Hematopoietic multipotent progenitor cell treated with erythropoietin and hydrocortisone succinate and interleukin-3 and kit ligand, for 6 days (in vitro differentiated cells): ENCODE results near the gene CHRNA10.
A peak's percentile ranks its signal among the peaks of the same experiment; 100 is the strongest.

Experiments
- DNase-seq: peaks from one replicate; pipeline ENCODE4 v3.0.0-alpha.2; 2015

Gene CHRNA10, protein sequence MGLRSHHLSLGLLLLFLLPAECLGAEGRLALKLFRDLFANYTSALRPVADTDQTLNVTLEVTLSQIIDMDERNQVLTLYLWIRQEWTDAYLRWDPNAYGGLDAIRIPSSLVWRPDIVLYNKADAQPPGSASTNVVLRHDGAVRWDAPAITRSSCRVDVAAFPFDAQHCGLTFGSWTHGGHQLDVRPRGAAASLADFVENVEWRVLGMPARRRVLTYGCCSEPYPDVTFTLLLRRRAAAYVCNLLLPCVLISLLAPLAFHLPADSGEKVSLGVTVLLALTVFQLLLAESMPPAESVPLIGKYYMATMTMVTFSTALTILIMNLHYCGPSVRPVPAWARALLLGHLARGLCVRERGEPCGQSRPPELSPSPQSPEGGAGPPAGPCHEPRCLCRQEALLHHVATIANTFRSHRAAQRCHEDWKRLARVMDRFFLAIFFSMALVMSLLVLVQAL

DNA sequence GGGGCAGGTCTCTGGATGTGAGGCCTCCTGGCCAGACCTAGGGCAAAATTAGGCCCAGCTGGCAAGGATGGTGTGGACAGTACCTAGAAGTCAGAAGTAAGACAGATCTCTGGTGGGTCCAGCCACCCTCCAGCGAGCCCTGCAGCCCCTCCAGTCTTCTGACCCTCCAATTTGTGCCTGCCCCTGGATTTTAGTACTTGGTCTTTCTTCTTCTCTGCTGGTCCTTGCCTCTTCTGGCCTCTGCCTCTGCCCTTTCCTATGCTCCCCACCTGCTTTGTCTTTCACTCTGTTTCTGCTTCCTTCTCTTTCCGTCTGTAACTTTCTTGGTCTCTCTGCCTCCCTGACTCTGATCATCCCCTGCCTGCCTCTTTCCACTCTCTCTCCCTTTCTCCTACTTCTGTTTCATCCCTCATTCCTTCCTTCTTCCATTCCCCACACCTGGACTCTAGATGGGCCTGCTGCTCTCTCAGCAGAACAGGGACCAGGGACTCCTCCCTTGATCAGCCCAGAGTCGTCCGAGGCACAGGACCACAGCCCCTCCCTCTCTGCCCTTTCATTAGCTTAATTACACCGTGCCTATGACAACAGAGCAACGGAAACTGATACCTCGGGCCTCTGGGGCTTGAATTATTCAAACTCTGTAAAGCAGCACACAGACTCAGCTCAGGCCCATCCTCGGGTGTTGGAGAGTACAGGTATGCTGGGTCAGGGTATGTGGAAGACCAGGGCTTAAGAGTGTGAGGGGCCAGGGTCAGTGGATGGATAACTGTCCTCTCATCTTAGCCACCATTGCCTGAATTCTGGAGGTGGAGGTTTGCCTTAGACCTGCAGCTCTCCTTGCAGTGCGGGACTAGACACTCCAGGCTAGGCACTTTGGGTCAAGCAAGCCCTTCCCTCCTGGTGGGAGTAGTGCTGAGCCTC lies at the start of gene CHRNA10:
Gene CHRNA10, minus strand, starts transcription at position 51 of the 921 bp plus-strand sequence. CDS start 72 bp downstream, outside the sequence.
- no peak for DNase-seq

DNA sequence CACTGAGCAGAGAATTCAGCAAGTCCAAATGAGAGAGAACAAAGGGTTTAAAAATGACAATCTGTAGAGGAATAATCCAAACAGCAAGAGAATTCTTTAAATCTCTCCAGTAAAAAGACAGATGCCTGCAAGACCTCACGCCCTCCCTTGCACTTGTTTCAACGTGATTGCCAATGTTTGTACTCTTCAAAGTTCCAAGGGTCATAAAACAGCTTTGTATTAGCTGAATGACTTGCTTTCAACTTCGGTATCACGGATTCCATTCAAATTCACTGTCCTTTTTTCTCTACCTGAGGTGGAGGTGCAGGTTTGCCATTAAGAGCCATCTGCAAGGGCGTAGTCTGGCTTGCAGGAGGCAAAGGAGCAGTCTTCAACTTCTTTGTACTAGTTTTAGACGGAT lies 41.1 kb upstream of the CHRNA10 start:
- DNase-seq, result no peak

DNA sequence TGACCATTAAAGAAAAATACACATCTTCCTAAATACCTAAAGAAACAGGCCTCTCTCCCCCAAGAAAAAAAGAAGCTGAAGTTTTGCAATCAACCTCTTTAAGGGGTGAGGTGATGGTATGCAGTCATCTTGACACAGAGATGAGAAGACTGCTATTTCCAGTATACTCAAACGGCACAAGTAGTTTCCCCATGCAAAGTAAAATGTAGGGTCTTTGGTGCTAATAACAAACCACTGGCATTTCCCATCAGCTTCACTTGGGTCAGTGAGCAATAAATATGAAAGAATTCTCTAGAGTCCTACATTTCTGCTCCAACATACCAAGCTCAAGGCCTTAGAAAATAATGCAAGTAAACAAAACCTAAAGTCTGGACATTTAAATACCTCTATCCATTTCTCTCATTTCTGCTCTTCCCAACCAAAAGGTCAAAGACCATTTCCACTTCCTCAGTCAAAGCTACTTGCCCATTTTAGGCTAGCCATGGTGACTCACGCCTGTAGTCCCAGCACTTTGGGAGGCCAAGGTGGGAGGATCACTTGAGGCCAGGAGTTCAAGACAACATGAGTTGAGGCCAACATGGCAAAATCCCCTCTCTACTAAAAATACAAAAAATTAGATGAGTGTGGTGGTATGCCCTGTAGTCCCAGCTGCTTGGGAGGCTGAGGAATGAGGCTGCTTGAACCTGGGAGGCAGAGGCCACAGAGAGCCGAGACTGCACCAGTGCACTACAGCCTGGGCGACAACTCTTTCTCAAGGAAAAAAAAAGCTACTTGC lies 39.5 kb upstream of the CHRNA10 start:
- no peak for DNase-seq

DNA sequence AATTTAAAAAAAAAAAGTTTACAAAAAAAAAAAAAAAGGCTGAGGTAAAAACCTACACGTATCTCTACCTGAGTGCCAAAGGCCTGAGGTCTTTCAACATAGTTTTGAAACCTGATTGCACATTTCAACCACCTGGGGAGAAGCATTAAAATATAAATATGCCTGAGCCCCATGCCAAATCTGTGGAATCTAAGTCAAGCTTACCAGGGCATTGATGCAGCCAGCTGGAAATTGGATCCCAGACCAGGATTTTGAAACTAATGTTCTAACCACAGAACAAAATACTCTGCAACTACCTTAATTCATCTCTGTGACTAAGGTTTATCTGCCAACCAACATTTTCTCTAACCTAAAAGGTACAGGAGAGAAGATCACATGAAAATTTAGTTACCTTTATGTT lies 38.8 kb upstream of the CHRNA10 start:
- DNase-seq, result no peak

DNA sequence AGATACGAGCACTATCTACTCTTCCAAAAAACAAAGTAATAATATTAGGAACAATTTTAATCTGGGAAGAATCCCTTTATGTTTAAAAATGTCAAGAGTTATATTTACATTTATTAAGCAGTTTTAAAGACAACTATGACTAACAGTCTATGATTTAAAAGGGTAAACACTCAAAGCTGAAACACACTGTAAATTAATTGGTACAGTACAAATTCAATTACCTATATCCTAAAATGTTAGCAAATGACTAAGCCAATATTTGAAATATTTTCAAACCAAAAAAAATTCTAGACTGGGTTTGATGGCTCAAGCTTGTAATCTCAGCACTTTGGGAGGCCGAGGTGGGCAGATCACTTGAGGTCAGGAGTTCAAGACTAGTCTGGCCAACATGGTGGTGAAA lies 36.0 kb upstream of the CHRNA10 start:
- no peak for DNase-seq

DNA sequence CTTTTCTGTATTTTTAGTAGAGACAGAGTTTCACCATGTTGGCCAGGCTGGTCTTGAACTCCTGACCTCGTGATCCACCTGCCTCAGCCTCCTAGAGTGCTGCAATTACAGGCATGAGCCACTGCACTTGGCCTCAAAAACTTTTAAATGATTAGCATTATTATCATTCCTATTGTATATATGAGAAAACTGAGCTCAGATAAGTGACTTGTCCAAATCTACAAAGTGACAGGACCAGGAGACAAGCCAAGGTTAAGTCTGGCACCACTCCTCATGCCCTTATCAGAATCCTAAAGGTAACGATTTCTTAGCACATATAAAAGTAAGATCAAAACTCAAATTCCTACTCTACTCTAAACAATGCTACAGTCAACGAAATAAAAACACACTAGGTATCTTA lies 32.2 kb upstream of the CHRNA10 start:
- no peak for DNase-seq

DNA sequence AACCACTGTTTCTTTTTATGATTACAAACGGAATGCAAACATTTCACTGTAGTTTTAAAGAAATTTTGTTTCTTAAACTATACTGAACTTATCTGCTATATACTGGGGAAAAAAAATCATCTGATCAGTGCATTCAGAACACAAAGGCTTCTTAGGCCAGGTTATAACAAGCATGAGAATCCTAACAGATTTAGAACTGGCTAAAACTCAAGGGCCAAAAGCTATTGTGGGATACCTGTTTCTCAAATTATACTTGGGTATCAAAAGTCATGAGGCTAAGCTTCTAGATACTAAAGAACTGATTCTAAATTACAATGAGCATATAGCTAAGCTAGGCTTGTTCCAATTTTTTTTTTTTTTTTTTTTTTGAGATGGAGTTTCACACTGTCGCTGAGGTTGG lies 29.7 kb upstream of the CHRNA10 start:
- DNase-seq, result no peak

DNA sequence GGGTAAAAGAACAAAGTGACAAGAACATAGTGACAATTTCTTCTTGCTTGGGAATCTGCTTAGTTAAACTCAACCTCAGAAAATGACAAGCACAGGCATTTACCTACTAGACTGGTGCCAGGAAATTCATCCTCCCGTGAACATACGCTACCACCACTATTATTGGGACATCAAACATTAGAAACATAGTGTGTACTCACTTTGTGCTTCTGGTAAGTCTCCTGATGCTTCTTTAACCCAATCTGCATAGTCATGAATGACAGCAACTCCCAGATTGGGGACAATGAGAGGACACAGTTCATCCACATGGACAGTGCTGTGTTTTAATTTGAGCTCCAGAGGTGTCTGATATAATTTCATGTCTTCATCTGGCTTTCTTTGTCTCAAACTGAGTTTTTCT lies 29.2 kb upstream of the CHRNA10 start:
- DNase-seq, result no peak

DNA sequence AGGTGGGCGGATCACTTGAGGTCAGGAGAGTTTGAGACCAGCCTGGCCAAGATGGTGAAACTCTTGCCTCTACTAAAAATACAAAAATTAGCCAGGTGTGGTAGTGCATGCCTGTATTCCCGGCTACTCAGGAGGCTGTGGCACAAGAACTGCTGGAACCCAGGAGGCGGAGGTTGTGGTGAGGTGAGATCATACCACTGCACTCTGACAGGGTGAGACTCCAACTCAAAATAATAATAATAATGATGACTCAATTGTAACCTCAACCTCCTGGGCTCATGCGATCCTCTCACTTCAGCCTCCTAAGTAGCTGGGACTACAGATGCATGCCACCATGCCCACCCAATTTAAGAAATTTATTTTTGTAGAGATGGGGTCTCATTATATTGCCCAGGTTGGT lies 15.6 kb upstream of the CHRNA10 start:
- no peak for DNase-seq

DNA sequence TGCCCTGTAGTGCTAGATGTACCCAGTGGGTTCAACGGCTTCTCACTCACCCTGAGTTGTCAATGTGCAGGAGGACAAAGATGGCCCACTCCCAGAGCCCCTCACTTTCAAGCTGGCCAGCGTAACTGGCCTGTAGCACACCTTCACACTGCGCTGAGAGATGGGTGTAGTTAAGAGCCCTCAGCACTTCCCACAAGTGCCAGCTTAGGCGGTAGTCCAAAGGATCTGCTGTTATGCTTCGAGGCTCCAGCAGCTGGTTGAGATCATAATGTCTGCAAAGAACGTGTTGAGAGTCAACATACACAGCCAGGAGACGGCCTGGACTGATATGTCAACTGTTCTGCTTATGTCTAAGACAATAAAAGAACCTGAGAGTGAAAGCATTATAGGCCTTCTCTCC lies 14.7 kb upstream of the CHRNA10 start:
- DNase-seq, result no peak

DNA sequence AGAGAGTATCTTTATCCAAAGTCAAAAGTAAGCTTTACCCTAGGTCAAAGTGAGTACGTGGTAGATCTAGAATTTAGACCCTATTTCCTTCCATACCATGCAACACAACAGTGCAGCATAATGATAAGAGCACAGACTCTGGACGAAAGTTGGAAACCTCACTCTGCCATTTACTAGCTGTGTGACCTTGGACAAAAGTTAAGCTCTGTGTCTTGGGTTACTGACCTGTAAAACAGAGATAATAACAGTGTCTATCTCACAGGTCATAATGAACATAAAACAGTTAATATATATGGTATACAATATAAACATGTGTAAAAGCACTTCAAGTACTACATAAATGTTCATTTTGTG lies 13.6 kb upstream of the CHRNA10 start:
- peak; percentile 72 for DNase-seq

DNA sequence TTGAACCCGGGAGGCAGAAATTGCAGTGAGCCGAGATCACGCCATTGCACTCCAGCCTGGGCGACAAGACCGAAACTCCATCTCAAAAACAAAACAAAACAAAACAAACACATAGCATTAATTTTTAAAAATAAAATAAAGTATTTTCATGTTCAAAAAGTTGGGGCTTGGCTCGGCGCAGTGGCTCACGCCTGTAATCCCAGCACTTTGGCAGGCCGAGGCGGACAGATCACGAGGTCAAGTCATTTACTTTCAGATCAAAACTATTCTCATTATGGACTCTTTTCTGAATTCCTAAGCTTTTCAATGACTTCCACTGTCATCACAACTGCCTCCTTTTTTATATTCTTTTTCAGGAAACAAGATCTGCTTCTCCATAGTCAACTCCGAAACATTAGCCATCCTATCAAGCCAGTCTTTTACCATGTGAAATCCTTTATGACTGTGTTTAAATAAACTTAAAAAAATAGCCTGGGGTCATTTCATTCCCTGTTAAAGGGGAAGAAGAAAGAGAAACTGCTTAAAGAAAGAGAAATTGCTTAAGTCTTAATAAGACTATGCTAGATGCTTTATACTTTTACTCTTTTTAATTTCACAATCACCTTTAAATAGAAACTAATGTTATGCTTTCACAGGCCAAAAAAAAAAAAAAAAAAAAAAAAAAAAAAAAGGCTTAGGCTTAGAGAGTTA lies 13.1 kb upstream of the CHRNA10 start:
- DNase-seq, result no peak

DNA sequence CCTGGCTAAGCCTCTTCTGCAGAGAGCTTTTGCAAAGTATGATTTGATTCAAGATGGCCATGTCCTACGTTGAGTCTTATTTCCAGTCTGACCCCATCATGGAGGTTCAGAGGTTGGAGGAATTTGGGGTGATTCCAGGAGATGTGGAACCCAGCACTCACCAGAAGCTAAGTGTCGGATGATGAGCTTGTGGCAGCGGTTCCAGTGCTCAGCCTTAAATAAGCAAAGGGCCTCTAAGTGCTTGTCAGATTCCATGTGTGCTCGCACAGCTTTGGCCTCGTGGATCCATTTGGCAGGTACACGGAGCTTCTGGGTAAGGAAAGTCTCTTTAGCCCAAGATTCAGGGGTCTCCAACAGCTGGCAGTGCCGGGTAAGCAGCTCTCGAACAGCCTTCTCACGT lies 11.9 kb upstream of the CHRNA10 start:
- no peak for DNase-seq

DNA sequence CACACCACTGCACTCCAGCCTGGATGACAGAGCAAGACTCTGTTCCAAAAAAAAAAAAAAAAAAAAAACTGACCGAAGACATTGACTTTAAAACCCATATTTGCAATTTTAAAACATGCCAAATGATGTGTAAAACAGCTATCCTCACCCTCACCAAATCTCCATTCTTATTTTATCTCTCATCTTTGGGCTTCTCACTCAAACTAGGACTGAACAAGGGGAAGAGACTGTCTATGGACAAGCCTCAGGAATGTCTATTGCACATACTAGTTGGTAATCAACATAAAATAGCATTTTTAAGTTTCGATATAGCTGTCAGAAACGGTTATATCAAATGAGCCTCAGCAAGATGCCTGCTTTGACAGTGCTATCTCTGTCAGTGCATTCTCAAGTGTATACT lies 7.9 kb upstream of the CHRNA10 start:
- DNase-seq, result no peak

DNA sequence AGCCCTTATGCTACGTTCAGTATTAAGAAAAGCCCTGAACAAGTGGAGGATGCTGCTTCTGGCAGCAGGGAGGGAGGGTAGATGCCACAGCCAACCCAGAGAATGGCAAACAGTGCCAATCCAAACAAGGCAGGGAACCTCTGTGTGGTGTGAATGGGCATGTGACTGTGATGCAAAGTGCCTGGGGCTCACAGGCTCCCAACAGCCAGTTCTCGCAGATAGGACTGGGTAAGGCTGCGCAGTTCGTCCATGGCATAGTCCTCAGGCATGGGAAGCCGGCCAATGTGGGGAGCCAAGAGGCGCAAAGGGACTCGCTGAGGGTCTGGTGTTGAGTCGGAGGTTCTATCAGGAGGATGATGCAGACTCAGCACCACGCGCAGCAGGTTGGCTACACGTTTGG lies 4.8 kb upstream of the CHRNA10 start:
- DNase-seq, result no peak

DNA sequence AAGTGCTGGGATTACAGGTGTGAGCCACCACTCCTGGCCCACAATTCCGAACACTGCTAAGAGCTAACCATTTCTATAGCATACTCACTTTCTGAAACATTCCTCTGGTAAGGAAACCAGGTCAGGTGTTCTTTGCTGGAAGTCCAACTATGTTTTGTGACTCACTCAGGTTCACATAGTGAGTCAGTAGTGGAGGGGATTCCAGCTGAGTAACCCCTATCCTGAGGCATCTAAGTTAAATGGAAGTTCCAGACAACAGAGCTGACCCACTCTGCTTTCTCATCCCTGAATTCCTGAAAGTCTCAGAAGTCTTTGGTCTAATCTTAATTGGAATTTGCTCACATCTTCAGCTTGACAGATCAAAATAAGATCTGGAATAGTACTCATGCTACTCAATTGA lies 3.0 kb upstream of the CHRNA10 start:
- DNase-seq, result no peak

DNA sequence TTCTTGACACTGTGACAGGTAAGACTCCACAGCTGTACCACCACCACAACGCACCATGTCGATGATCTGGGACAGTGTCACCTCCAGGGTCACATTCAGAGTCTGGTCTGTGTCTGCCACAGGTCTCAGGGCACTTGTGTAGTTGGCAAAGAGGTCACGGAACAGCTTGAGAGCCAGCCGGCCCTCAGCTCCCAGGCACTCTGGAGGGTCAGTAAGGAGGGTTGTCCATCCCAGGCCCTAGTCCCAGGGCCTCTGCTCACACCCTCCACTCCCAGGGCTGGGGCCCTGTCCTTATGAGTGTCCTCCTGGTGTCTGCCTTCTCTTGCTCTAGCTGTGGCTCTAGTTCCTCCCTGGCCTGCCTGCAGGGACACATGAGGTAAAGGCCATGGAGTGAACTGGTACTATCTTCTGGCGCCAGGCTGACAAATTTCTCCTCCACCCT lies 1.4 kb downstream of the CHRNA10 start:
- no peak for DNase-seq

DNA sequence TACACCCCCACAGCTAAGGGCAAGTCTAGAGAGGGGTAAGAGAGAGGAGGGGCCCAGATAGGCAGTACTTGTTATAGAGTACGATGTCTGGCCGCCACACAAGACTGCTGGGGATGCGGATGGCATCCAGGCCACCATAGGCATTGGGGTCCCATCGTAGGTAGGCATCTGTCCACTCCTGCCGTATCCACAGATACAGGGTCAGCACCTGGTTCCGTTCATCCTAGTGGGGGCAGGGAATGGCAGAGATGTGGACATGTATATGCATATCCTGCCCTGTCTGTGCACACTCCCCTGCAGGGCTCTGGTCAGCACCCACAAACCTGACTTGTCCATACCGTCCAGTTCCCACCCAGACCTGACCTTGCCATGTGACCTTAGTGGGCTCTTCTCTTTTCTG lies 2.1 kb downstream of the CHRNA10 start:
- no peak for DNase-seq

DNA sequence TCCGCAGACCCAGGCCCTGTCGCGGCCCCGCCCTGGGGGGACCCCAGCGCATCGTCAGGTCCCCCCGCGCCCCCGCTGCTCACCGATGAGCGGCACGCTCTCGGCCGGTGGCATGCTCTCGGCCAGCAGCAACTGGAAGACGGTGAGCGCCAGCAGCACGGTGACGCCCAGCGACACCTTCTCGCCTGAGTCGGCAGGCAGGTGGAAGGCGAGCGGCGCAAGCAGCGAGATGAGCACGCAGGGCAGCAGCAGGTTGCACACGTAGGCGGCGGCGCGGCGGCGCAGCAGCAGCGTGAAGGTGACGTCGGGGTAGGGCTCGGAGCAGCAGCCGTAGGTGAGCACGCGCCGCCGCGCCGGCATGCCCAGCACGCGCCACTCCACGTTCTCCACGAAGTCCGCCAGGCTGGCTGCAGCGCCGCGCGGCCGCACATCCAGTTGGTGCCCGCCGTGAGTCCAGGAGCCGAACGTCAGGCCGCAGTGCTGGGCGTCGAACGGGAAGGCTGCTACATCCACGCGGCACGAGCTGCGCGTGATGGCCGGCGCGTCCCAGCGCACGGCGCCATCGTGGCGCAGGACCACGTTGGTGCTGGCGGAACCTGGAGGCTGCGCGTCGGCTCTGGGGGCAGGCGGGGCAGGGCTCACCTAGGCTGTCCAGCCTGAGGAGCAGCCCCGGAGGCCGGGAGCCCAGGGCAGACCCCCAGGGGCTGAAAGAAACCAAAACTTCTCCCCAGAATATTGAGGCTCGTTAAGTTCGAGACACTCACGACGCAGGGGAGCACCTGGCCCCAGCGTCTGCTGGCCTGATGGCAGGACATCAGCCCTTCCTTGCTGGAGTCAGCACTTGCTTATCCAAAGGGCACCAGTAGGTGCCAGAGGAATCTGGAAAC lies 3.8 kb downstream of the CHRNA10 start:
- DNase-seq, result no peak

DNA sequence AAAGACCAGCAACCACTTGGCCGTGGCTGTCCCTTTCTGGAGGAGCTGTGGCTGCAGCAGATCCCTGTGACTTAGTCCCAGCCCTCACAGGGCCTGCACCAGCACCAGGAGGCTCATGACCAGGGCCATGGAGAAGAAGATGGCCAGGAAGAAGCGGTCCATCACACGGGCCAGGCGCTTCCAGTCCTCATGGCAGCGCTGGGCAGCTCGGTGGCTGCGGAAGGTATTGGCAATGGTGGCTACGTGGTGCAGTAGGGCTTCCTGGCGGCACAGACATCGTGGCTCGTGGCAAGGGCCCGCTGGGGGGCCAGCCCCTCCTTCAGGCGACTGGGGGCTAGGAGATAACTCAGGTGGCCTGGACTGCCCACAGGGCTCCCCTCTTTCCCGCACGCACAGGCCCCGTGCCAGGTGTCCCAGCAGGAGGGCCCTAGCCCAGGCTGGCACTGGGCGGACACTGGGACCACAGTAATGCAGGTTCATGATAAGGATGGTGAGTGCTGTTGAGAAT lies 5.1 kb downstream of the CHRNA10 start:
- DNase-seq, result no peak

DNA sequence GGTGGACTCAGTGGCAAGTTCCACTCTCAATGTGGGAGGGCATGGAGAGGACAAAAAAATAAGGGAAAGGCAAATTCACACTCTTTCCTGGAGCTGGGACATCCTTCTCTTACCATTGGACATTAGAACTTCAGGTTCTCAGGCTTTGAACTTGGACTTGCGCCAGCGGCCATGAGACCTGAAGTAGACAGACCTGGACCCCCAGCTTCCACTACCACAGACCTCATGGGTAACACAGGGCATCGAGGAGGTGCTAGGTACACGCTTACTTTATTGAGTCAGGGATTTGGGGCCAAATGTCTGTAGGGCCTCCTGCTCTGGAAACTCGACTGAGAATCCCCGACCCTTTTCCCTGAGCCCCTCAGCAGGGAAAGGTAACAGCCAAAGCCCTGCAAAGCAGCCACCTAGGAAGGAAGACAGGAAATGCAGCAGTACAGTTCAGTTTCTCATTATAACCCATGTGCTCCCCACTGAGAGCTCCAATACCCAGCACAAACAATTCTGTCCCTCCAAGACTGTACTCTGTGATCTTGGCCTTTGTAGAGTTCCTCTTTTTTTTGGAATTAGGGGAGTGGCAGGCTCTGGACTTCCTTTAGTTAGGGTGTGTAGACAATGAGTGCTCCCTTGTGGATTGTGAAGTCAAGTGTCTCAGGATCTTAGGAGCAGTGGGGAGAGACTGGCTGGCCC lies 5.7 kb downstream of the CHRNA10 start:
- no peak for DNase-seq
